Measurements from ENCODE around the gene SCAF11. TPM values are rescaled to one million over a fixed set of nuclear protein-coding genes. Genes with fewer than 3 reads are reported as not detected.

Gene SCAF11
- polyA plus RNA-seq (2012; ENCODE audit: insufficient read length, low read depth) = 31.0 TPM

- TF ChIP-seq POLR2AphosphoS5 (IDR thresholded peaks at IDR 0.05; ENCODE audit: low read depth, low read length) (peak; percentile 67), TAF1 (IDR thresholded peaks at IDR 0.05; ENCODE audit: borderline replicate concordance, insufficient read depth, low read length) (peak; percentile 55; the same call in 1 of the 2 replicates), FOXP2 (optimal IDR thresholded peaks at IDR 0.05; ENCODE audit: borderline replicate concordance, extremely low read depth, extremely low read length, insufficient read depth) (peak; percentile 97), REST (IDR thresholded peaks at IDR 0.05; ENCODE audit: insufficient read depth in 1 of 2, low read depth in 2 of 2, low read length in 2 of 2) (peak; percentile 7 to 25; a peak in 2 of 4 replicates), SIN3A (IDR thresholded peaks at IDR 0.05; ENCODE audit: borderline replicate concordance, insufficient read depth, low read length) (0 out of 2 replicates have a peak, but pooled peaks have one; percentile 47)
Measured at GRCh38 chr12:45990468-45991283, at the start of gene SCAF11. SCAF11 (minus strand) TSS chr12:45990574; CDS start chr12:45964167, 26,407 bp downstream.

- TF ChIP-seq POLR2AphosphoS5 (IDR thresholded peaks at IDR 0.05; ENCODE audit: low read depth, low read length) (no peak), TAF1 (IDR thresholded peaks at IDR 0.05; ENCODE audit: borderline replicate concordance, insufficient read depth, low read length) (no peak), FOXP2 (optimal IDR thresholded peaks at IDR 0.05; ENCODE audit: borderline replicate concordance, extremely low read depth, extremely low read length, insufficient read depth) (no peak), SIN3A (IDR thresholded peaks at IDR 0.05; ENCODE audit: borderline replicate concordance, insufficient read depth, low read length) (no peak), REST (IDR thresholded peaks at IDR 0.05; ENCODE audit: insufficient read depth in 1 of 2, low read depth in 2 of 2, low read length in 2 of 2) (no peak)
Measured at GRCh38 chr12:46027172-46027571, 36.8 kb upstream of the SCAF11 start.

GRCh38 chr12:46024099-46024498 lies 33.7 kb upstream of the SCAF11 start:
- no peak for TF ChIP-seq POLR2AphosphoS5 (IDR thresholded peaks at IDR 0.05; ENCODE audit: low read depth, low read length)
- no peak for TF ChIP-seq FOXP2 (optimal IDR thresholded peaks at IDR 0.05; ENCODE audit: borderline replicate concordance, extremely low read depth, extremely low read length, insufficient read depth)
- TF ChIP-seq TAF1 (IDR thresholded peaks at IDR 0.05; ENCODE audit: borderline replicate concordance, insufficient read depth, low read length) = no peak
- TF ChIP-seq REST (IDR thresholded peaks at IDR 0.05; ENCODE audit: insufficient read depth in 1 of 2, low read depth in 2 of 2, low read length in 2 of 2) = no peak
- TF ChIP-seq SIN3A (IDR thresholded peaks at IDR 0.05; ENCODE audit: borderline replicate concordance, insufficient read depth, low read length) = no peak

- TF ChIP-seq REST (IDR thresholded peaks at IDR 0.05; ENCODE audit: insufficient read depth in 1 of 2, low read depth in 2 of 2, low read length in 2 of 2) (no peak), TAF1 (IDR thresholded peaks at IDR 0.05; ENCODE audit: borderline replicate concordance, insufficient read depth, low read length) (no peak), SIN3A (IDR thresholded peaks at IDR 0.05; ENCODE audit: borderline replicate concordance, insufficient read depth, low read length) (no peak), POLR2AphosphoS5 (IDR thresholded peaks at IDR 0.05; ENCODE audit: low read depth, low read length) (no peak), FOXP2 (optimal IDR thresholded peaks at IDR 0.05; ENCODE audit: borderline replicate concordance, extremely low read depth, extremely low read length, insufficient read depth) (no peak)
Measured at GRCh38 chr12:46020768-46021167, 30.4 kb upstream of the SCAF11 start.
